K562 (cell line): ENCODE measurements around the gene TSC22D2. TPM values are rescaled to one million over a fixed set of nuclear protein-coding genes. Genes with fewer than 3 reads are reported as not detected.

Experiments used
- DDX20 ChIP-seq: fragments of 450-650 bp; IDR thresholded peaks from 2 replicates; pipeline ENCODE4 v1.6.1; 2016; ENCODE audit warnings: missing genetic modification characterization, low read depth, mild to moderate bottlenecking, missing compliant biosample characterization, moderate library complexity
- GTF2B ChIP-seq: IDR thresholded peaks from 2 replicates; pipeline ENCODE4 v1.6.1; 2011; ENCODE audit not compliant: insufficient read length; ENCODE audit errors: extremely low read depth
- MAFF ChIP-seq: IDR thresholded peaks from 2 replicates; pipeline ENCODE4 v1.6.1; 2012; ENCODE audit warnings: low read length, improper control_type of control experiment
- MECOM ChIP-seq: fragments of 250-450 bp; sonication (Bioruptor Pico); IDR thresholded peaks from 2 replicates; pipeline ENCODE4 v1.8.0; 2022; ENCODE audit warnings: inconsistent platforms
- MYC ChIP-seq, 2 experiments: fragments of 250-450 bp in 1 of 2; sonication (Bioruptor Pico) in 1 of 2; IDR thresholded peaks; 2 replicates each; pipeline versions ENCODE4 v1.5.1 to v1.6.1; 2012 to 2021; ENCODE audit warnings: low read depth in 2 of 2, borderline replicate concordance in 1 of 2, improper control_type of control experiment in 1 of 2, low read length in 1 of 2, mild to moderate bottlenecking in 1 of 2, moderate library complexity in 1 of 2
- RREB1 ChIP-seq: fragments of 250-450 bp; sonication (Bioruptor Pico); IDR thresholded peaks from 2 replicates; pipeline ENCODE4 v1.4.0; 2020
- SIN3B ChIP-seq: fragments of 450-650 bp; IDR thresholded peaks from 2 replicates; pipeline ENCODE4 v1.6.1; 2017; ENCODE audit warnings: low read depth, mild to moderate bottlenecking, moderate library complexity
- SMARCA5 ChIP-seq: fragments of 450-650 bp; IDR thresholded peaks from 2 replicates; pipeline ENCODE4 v1.6.1; 2016
- TEAD1 ChIP-seq, 2 experiments: fragments of 450-650 bp in 1 of 2; sonication (generic) in 1 of 2; formaldehyde crosslinking; IDR thresholded peaks; 2 replicates each; pipeline versions ENCODE4 v1.4.0 to v1.8.0; 2020 to 2022; ENCODE audit warnings: mild to moderate bottlenecking in 2 of 2, missing genetic modification reagents in 1 of 2
- THRB ChIP-seq: fragments of 450-650 bp; formaldehyde crosslinking; conservative IDR thresholded peaks from 2 replicates; pipeline ENCODE4 v1.4.0; 2022; ENCODE audit warnings: mild to moderate bottlenecking, missing genetic modification characterization
- ZFP30 ChIP-seq: fragments of 250-450 bp; sonication (Bioruptor Pico); IDR thresholded peaks from 2 replicates; pipeline ENCODE4 v1.8.0; 2022; ENCODE audit warnings: moderate library complexity, mild to moderate bottlenecking, inconsistent platforms, borderline replicate concordance
- ZNF133 ChIP-seq: fragments of 250-450 bp; sonication (Bioruptor Pico); IDR thresholded peaks from 2 replicates; pipeline ENCODE4 v1.4.0; 2020; ENCODE audit warnings: mild to moderate bottlenecking
- ZNF239 ChIP-seq: fragments of 250-450 bp; sonication (Bioruptor Pico); IDR thresholded peaks from 2 replicates; pipeline ENCODE4 v1.4.0; 2020; ENCODE audit warnings: mild to moderate bottlenecking
- ZNF561 ChIP-seq: fragments of 450-650 bp; formaldehyde crosslinking; conservative IDR thresholded peaks from 2 replicates; pipeline ENCODE4 v1.4.0; 2020; ENCODE audit warnings: mild to moderate bottlenecking, moderate library complexity
- polyA plus RNA-seq, 8 experiments: library from polyadenylated mRNA; depleted of rRNA in 4 of 8; stranded (reverse) in 5 of 8; unstranded in 3 of 8; fragments of >200 nt; fragmentation: Nextera tagmentation in 2 of 8; fragmentation: Illumina TruSeq in 1 of 8; extraction: Ambion mirVana in 2 of 8; extraction: Trizol in 1 of 8; gene quantifications; 2 replicates each; pipeline versions ENCODE4 v1.2.1 to v1.2.3, GENCODE V29; 2011 to 2014; ENCODE audit warnings: inconsistent platforms in 1 of 8, missing spikeins in 1 of 8
- total RNA-seq, 7 experiments: library from RNA; depleted of rRNA in 6 of 7; stranded (reverse); fragments of >200 nt in 6 of 7; fragmentation: Illumina TruSeq in 2 of 7; extraction: Trizol in 2 of 7; gene quantifications; 2 replicates each; pipeline versions ENCODE4 v1.2.1 to v1.2.3, GENCODE V29; 2011 to 2021; ENCODE audit warnings: low replicate concordance in 1 of 7
- TF ChIP-seq, protein P1 (sequence below): fragments of 450-650 bp; formaldehyde crosslinking; IDR thresholded peaks from 2 replicates; pipeline ENCODE4 v1.4.0; 2022; ENCODE audit warnings: mild to moderate bottlenecking, moderate library complexity
- TF ChIP-seq, protein P2 (sequence below): fragments of 450-650 bp; conservative IDR thresholded peaks from 2 replicates; pipeline ENCODE4 v1.6.1; 2016; ENCODE audit warnings: missing genetic modification characterization, low read depth, mild to moderate bottlenecking, missing compliant biosample characterization, moderate library complexity

TSC22D2 gene
- total and polyA plus RNA-seq, 9 of the 15 experiments (the other 6 are each of a cell fraction or from before 2014, with no cell fraction given): 5.5 to 44.0 (median 19.3) TPM

DNA sequence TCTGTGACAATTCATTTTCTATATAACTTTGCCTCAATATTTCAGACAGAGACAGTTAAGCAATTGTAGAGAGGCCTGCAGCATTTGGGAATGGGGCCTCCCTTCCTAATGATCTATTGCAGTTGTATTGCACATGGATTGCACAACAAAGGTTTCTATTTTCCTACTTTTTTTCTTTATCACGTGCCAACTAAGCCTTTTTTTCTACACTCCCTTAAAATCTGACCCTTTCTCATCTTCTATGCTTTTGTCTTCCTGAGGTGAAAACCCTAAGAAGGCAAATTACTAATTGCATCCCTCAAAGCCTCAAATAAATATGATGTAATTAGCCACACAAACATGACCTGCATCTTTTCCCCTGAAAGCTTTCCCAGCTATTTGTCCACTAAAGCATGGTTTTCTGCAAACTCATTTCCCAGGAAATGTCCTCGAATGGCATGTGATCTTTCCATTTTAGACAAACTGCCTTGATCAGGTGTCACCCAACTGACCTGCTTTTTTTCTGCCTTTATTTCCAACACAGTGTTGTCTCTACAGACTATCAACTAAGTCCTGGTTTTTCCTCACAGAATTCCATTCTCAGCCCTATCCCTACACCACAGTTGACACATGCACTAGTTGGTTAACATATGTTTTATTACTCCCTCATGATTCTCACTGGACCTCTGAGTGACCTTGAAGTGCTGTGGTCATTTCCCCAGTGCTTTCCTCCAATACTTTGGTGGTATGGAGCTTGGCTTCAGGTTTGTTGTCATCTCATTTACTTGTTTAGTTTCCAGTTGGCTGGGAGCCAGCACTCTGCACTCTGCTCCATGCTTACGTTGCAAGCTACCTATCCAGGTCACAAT, 31.9 kb upstream of the TSC22D2 start (continued):
- no peak for TF ChIP-seq SIN3B
- 0 out of 2 replicates have a peak, but pooled peaks have one; percentile 52 for TF ChIP-seq MECOM (CRISPR knock-in tag)
- TF ChIP-seq MAFF: no peak
- TF ChIP-seq GTF2B: no peak
- TF ChIP-seq, protein P1, sequence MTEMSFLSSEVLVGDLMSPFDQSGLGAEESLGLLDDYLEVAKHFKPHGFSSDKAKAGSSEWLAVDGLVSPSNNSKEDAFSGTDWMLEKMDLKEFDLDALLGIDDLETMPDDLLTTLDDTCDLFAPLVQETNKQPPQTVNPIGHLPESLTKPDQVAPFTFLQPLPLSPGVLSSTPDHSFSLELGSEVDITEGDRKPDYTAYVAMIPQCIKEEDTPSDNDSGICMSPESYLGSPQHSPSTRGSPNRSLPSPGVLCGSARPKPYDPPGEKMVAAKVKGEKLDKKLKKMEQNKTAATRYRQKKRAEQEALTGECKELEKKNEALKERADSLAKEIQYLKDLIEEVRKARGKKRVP (CRISPR knock-in tag): peak; percentile 61; the same call in 1 of the 2 replicates
- peak in 1 of 2 experiments; percentile 20; a peak in 1 of 4 replicates for TF ChIP-seq TEAD1 (CRISPR knock-in tag; IDR thresholded peaks at IDR 0.05)
- 0 out of 2 replicates have a peak, but pooled peaks have one; percentile 34 for TF ChIP-seq DDX20 (tag)
- 0 out of 2 replicates have a peak, but pooled peaks have one; percentile 44 for TF ChIP-seq SMARCA5
- no peak for TF ChIP-seq ZNF133 (CRISPR knock-in tag)
- TF ChIP-seq ZFP30 (CRISPR knock-in tag): no peak
- peak; percentile 39 for TF ChIP-seq MYC (IDR thresholded peaks at IDR 0.05; ENCODE audit: low read depth, low read length)
- TF ChIP-seq MYC (CRISPR knock-in tag; IDR thresholded peaks at IDR 0.05; ENCODE audit: borderline replicate concordance, low read depth): no peak
- TF ChIP-seq RREB1: no peak
- TF ChIP-seq THRB: 0 out of 2 replicates have a peak, but pooled peaks have one; percentile 4
- TF ChIP-seq, protein P2, sequence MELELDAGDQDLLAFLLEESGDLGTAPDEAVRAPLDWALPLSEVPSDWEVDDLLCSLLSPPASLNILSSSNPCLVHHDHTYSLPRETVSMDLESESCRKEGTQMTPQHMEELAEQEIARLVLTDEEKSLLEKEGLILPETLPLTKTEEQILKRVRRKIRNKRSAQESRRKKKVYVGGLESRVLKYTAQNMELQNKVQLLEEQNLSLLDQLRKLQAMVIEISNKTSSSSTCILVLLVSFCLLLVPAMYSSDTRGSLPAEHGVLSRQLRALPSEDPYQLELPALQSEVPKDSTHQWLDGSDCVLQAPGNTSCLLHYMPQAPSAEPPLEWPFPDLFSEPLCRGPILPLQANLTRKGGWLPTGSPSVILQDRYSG (tag): no peak
- TF ChIP-seq ZNF561 (CRISPR knock-in tag): no peak
- TF ChIP-seq ZNF239 (CRISPR knock-in tag): peak; percentile 42; the same call in 1 of the 2 replicates
